GM18507 (cell line): ENCODE data around the gene MYO1B.

Experiments
- DNase-seq: peaks from one replicate; pipeline ENCODE4 v3.0.0; 2011; ENCODE audit warnings: low read depth; ENCODE audit not compliant: insufficient read length; ENCODE audit errors: extremely low spot score
- FAIRE-seq: peaks from 2 replicates; lab custom pipeline; 2011; peaks lifted over from hg19 to GRCh38; lab: Jason Lieb, UNC

The MYO1B gene

DNA sequence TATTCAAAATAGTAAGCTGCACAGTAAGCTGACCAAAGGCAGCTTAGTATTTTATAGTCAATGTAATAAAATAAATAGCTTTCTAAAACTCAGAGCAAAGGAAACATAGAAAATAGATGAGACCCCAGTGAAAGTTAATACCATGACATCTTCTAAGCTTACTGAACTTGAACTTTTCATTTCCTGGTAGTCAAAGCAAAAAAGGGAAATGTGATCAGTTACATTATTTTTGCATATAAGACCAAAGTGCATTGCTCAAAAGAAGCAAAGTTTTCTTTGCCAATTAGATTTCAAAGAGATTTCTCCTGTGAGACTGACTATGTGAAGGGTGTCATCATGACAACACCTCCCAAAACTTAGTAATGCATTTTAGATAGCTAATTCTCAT, 70.2 kb downstream of the MYO1B start:
- DNase-seq (no peak), FAIRE-seq (no peak)

DNA sequence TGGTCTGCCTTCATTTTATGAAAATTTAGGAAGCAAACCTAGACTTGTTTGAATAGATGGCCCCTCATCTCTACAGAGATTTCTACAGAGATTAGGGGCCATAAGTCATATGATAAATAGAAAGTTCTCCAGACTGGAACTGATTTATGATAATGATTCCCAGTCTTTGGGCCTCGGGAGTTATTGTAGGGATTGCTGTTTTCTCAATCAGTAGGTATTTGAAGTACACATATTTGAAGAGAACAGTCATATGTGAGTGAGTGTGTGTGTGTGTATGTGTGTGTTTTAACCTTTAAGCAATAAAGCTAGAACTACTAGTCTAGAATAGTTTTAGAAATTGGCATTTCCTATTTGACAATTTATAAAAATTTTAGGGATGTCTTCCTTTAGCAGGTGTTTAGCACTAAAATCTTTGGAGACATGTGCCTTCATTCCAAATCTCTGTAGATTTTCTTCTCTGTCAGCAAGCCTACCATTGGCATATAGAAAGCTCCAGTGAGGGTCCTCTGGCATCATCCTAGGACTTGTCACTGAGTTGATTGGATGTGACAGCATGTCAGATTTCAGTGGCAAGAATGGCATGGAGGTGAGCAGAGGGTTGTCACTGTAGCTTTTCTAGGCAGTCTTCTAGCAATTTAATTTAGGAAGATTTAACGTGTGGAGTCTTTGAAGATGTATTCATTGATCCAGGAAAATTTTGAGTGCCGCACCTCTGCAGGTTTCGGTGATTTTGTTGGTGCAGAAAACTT, 71.2 kb downstream of the MYO1B start:
- no peak for DNase-seq
- FAIRE-seq = no peak

DNA sequence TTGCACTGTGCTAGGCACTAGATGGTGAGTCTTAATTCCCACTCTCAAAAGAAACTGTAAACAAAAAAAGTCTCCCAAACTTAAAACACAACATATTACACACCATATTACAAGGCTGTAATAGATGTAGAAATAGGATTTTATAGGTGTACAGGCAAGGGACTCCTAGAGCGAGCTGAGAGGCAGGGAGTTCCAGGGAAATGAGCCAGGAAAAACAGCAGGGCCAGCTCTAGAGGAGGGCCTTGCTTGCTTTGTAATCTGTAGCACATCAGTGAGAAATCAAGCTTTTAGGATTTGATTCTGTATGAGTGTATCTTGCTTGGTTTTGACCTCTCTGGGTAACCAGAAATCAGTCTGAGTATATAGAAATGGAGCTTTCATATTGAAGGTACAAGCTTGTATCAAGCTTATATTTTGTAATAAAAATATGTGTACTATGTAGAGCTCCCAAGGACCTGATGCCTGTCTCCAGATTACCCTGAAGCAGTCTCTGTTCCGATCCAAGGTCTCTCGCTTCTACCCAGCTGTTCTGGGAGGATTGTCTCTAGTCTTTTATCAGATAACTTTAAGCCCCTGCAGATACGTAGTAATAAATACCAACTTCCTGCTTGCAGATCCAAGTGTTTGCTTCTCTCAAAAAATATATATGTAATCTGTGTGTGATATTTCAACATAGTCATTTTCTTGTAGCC, 73.0 kb downstream of the MYO1B start:
- DNase-seq (no peak), FAIRE-seq (no peak)

DNA sequence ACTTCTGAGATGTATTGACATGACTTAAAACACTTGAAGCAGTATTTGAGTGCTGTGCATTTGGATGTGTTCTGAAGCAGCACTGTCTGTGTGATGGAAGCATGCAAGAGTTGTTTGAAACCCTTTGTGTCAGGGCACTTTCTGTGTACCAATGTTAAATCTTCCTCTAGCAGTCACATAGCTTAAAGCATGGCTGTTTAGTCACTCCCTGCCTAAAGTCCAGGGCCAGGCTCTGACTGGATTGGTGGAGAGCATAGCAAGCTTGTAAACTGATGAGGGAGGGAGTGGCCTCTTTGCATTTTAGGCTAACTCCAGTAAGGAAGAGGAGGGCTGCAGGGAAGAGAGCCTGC, 73.5 kb downstream of the MYO1B start:
- FAIRE-seq (no peak), DNase-seq (no peak)

DNA sequence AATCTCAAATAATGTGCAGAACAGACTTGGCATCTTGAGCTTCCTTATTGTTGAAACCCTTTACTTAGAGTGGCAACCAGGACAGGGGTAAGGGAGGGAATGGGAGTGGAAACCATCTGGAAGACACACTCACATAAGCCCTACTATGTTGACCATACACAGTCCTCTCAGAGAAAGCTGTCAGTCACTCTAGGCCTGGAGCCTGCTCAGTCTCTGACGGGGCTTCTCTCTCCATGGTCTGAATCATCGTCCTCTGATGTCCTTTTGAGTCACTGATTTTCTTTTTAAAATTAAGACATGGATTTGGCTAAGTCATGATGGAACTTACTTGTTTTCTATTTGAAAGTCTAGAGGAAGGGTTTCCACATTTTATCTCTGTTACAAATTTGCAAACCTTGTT, 74.0 kb downstream of the MYO1B start:
- no peak for FAIRE-seq

DNA sequence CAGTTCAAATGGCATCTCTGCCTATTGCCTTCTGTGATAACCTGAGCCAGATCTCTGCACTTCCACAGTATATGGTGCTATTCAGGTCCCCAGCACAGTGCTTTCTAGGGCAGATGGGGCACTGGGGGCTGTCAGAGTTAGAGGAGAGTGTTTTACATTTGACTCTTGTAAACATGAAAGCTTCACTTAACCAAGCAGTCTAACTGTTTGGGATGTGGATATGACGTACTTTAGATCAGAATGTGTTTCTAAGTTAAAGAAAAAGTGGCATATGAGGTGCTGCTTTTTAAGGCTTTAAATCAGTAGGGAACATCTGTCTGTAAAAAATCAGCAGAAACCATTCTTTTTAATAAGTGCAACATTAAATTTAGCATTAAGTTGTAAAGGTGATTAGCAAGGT, 75.7 kb downstream of the MYO1B start:
- DNase-seq (no peak), FAIRE-seq (no peak)

More for the DNA sequence above, 74.0 kb downstream of the MYO1B start:
- DNase-seq = no peak

DNA sequence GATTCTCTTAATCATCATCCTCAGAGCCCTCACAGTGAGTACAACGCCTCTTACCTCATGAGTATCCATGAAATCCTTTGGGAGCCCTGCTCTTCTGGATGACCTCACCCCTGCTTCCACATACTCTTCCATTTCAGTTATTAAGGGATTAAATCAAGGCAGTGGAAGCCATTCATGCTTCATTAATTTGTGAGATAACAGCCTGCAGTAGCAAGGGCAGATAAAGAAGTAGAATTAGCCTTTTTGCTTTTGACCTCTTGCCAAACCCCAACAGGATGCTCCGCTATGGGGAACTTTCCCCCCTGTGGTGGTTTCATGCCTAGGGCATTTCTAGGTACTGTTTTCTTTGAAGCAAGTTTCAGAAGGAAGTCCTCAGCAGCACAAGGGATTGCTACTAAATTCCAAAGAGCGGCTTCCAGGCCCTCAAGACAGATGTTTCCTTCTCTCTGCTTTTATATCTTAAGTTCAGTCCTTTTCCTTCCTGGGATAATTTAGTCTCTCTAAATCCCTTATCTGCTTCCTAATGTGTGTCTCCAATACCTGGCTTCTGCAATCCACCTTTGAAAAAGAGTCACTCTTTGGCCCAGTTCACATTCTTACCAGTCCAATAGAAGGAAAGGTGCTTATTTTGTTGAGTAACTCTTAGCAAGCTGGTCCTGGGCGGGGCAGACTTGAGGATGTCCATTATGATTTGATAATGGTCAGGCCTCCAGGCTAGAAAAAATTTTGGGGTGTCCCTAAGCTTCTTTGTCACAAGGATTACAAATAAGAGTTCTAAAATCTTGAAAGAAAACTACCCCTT, 76.9 kb downstream of the MYO1B start:
- FAIRE-seq (peak; percentile 56), DNase-seq (no peak)

DNA sequence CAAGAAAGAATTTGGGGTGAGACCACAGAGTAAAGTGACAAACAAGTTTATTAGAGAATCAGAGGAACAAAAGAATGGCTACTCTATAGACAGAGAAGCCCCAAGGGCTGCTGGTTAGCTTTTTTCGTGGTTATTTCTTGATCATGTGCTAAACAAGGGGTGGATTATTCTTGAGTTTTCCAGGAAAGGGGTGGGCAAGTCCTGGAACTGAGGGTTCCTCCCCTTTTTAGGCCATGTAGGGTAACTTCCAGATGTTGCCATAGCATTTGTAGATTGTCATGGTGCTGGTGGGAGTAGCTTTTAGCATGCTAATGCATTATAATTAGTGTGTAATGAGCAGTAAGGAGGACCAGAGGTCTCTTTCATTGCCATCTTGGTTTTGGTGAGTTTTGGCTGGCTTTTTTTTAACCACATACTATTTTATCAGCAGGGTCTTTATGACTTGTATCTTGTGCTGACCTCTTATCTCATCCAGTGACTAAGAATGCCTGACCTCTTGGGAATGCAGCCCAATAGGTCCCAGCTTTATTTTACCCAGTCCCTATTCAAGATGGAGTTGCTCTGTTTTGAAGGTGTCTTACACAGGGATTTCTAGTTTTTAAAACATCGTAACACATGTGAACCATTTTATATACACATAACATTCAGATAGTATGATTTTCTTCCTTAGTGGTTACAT, 77.8 kb downstream of the MYO1B start:
- no peak for DNase-seq
- no peak for FAIRE-seq

DNA sequence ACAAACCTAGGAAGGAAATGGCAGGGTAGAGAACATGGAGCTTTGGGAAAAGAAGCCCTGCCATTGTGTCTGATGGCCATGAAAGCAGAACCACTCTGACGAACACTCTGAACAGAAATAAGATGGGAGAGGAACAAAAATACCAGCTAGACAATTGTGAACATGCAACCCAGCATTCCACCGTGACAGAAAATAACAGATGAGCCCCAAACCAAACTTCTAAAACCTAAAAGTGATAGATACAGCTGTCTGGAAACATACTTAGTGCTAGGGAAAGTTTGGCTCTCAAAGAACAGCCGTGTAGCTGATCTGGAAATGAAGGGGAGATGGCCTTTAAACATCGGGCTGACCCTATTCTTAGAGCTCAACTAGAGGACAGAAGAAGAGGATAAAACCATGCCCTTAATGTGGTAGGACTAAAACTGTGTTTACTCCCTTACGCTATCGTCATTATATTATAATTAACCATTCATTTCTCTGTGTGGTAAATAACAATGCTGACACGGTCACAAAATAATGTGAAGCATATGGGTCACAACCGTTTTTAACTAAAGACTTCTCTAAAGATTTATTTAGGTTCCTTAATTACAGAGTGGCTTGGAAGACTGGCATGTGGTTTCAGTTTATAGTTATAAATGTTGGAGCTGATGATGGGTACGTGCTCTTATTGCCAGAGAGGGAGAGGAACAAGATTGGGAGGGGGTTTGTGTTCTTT, 80.6 kb downstream of the MYO1B start:
- no peak for DNase-seq
- no peak for FAIRE-seq

DNA sequence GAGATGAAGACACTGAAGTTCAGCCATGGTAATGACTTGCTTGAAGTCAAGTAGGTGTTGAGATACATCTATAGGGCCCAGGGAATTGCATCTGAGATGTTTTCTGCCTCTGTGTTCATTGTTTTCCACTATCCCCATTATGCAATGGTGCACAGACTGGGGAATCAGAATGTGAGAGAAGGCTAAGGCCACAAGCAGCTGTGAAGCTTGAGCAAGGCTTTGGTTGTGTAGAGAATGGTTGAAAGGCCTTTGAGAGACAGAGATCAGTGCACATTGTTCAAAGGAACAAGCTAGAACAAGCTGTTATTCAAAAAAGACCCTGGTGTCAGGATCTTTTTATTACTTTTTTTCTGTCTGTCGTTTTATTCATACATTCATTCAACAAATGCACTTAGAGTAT, 82.3 kb downstream of the MYO1B start:
- FAIRE-seq = no peak

DNA sequence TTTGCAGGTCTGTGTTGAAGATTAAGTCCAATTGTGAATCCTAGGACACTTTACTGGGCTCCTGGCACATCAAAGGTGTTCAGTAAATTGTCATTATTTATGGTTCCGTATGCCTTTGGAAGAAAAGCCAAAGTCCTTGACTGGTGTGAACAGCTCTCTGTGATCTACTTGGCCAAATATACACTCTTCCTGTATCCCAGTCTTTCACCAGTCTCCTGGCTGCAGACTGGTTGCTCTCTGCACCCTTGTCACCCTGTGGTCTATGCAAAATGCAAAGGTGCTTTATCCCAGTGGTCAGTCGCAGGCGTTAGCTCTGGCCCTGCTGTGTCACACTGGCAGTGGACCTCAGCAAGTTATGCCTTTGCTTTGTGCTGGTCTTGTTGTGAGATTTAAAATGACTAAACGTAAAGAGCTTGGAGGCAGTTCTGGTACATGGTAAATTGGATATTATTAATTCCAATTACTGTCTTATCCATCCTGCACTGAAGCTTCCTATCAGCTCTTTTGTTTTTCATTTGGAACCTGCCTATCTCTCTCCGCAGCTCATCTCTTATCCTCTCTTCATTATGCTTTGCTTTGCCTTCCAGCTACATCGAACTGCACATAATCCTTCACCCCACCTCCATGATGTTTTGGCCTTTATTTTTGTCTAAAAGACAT, 83.1 kb downstream of the MYO1B start:
- DNase-seq (no peak), FAIRE-seq (no peak)

More for the DNA sequence above, 82.3 kb downstream of the MYO1B start:
- DNase-seq = no peak

DNA sequence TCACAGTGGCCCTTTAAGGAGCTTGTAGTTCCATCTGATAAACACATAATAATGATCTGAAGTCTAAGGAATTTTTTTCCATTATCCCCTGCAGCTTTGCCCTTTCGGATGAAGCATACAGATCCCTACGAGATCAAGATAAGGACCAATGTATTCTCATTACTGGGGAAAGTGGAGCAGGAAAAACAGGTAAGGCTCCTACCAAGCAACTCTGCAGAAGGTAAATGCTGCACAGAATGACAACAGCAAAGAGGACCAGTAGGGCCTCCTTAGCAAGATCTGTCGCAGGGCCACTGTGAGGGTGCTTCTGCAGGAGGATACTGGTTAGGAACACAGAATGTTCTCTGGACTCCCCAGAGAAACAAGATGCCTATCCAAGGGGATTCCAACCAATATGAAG, 84.6 kb downstream of the MYO1B start:
- FAIRE-seq = no peak

DNA sequence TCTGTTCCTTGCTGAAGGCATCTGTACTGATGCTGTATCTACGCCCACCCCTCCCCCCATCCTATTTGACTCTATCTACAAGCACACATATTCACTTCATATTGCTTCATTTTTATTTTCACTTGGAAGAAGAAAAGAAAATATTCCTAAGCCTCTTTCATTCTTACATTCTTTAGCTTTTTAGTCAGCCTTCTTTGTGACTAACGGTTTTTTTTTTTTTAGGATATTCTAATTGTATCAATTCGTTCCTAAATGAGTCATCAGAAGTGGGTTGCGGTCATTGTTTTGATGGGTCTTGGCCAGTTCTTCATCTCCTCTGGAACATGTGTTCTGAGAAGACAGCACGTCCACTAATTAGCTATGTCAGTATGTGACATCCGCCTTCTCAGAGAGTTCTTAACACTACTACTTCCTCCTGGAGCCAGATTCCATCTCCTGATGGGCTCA, 88.7 kb downstream of the MYO1B start:
- no peak for DNase-seq
- FAIRE-seq = no peak

More for the DNA sequence above, 84.6 kb downstream of the MYO1B start:
- no peak for DNase-seq

DNA sequence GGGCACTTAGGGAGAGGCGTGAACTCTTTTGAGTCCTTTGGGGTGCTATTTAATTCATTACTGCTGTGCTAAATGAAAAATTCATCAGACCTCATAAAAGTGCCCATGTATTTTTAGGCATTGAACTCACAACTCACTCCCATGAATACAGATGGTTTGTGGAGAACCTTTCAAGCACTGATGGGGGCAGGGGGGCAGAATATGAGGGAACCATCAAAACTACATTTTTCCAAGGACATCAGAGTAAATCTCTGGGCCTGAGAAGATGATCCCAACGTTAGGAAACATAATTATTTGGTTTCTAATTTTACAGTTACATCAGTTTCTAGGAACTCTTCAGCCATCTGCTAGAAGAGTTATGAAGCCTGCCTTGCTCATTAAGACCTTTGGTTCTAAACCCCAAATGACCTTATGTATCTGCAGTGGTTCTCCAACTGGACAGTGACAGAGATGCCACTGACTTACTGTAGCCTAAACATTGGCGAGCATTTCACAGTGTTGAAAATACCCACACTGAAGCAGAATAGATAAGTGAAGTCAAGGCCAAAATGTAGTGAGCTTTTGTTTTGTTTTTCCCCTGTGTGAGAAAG, 90.8 kb downstream of the MYO1B start:
- DNase-seq (no peak), FAIRE-seq (no peak)

DNA sequence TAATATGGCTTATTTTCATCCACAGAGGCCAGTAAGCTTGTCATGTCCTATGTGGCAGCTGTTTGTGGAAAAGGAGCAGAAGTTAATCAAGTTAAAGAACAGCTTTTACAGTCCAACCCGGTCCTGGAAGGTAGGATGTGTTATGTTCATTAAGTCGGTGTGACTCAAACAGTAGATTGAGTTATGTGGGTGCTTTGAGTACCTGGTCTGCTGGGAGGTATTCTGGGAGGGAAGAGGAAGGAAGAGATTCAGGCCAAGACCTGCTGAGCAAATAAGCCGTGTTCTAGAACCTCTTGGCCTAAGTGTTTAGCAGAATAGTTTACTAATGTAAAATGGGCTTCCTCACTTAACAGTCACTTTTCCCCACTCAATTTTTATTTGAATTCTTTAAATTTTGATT, 96.2 kb downstream of the MYO1B start:
- FAIRE-seq = no peak

DNA sequence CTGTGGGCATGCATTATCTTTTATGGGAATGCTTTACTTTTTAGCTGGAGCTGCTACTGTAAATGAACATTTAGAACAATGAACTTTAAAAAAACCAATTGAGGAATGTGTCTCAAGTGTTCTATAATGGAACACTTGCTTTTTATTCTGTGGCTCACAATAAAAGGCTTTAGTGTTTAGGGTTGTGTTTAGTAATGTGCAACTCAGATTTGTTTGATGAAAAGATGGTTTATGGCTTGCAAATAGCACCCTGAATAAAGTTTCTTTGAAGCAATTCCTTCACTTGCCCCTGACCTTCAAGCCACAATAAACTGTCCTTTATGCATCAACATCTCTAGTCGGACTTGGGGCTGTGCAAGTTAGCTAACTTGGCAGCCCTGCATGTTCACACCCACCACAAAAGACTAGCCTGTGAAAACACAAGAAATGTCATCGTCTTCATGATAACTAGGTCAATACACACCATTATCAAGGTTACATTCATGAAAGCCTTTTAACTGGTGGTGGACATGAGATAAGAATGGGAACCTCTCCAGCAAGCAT, 98.7 kb downstream of the MYO1B start:
- FAIRE-seq (no peak), DNase-seq (no peak)

More for the DNA sequence above, 96.2 kb downstream of the MYO1B start:
- DNase-seq = no peak

DNA sequence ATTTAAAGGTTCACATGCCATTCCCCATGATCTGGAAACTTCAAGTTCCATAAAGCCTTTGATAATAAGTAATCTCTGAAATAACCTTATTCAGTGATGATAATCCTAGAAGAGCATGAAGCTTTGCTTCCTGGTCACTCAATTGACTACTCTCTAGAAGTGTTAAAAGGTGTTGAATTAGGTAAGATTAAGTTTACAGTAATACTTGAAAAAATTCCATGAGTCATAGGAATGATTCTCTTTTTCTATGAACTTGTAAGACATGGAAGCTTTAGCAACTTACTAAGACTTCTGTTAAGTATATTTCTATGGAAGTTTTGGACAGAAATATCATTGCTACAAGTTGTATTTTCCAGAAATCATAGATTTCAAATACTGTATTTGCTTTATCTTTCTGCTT, 100.6 kb downstream of the MYO1B start:
- no peak for DNase-seq
- no peak for FAIRE-seq

DNA sequence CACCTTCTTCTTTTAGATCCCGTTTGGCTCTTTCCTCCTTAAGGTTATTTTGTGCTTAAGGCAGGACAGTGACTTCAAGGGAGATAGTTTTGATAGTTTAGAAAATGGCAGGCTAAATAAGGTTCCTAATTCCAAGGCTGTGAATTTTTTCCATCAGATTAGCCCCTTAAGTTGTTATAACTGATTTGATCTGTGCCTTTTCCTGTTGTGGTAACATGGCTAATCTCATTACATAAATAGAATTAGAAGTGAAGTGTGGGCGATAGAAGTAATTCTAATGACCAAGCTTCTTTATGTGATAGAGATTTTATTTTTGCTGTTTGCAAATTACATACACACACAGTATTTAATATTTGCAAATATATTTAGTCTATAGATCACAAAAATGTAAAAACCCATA, 102.0 kb downstream of the MYO1B start:
- no peak for FAIRE-seq
- DNase-seq = no peak
